ES-I3 (cell line): ENCODE measurements around the gene UNC80.

Experiments
- H3K36me3 ChIP-seq: 2 replicates; pipeline ENCODE4 v1.6.1; 2013; ENCODE audit warnings: mild to moderate bottlenecking, low read length, control low read depth, moderate library complexity; ENCODE audit not compliant: insufficient read depth
- H3K4me1 ChIP-seq: 2 replicates; pipeline ENCODE4 v1.6.1; 2013; ENCODE audit warnings: mild to moderate bottlenecking, control low read depth, low read length; ENCODE audit not compliant: insufficient read depth
- H3K9ac ChIP-seq: 2 replicates; pipeline ENCODE4 v1.6.1; 2013; ENCODE audit warnings: low read depth, mild to moderate bottlenecking, low read length, moderate library complexity
- H3K9me3 ChIP-seq: 2 replicates; pipeline ENCODE4 v1.6.1; 2013; ENCODE audit warnings: mild to moderate bottlenecking, low read length, moderate library complexity; ENCODE audit not compliant: control insufficient read depth, insufficient read depth

The UNC80 gene

GRCh38 chr2:209985874-209986273, 214.2 kb downstream of the UNC80 start:
- H3K9me3 ChIP-seq = no peaks in the 10 kb centered on the region
- no peak overlapping the region for H3K9ac ChIP-seq
- no peaks in the 10 kb centered on the region for H3K4me1 ChIP-seq
- H3K36me3 ChIP-seq = no peaks in the 10 kb centered on the region

GRCh38 chr2:209986415-209986814, 214.8 kb downstream of the UNC80 start:
- H3K4me1 ChIP-seq = no peaks in the 10 kb centered on the region
- no peaks in the 10 kb centered on the region for H3K9me3 ChIP-seq
- no peaks in the 10 kb centered on the region for H3K36me3 ChIP-seq
- no peak overlapping the region for H3K9ac ChIP-seq

DNA sequence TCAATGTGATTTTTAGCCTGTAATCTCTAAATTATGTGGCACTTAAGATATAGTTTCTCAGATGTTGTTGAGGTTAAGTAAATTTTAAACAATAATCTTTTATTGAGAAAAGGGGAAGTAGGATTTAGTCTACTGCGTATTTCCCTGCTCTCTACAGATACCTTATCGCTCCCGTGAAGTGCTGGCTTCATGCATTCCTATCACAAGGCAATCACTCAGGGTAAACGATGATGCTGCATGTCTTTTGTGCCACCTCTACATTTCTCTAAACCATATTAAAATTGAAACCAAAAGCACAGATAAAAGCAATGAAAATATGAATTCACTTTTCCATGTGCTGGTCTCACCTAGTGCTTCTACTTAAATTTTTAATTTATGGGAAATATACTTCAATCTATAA, 216.4 kb downstream of the UNC80 start:
- Histone ChIP-seq H3K9ac (no peak overlapping the region), H3K9me3 (no peaks in the 10 kb centered on the region), H3K36me3 (no peaks in the 10 kb centered on the region), H3K4me1 (no peaks in the 10 kb centered on the region)

- Histone ChIP-seq H3K9ac (no peak overlapping the region), H3K36me3 (no peaks in the 10 kb centered on the region), H3K9me3 (no peaks in the 10 kb centered on the region), H3K4me1 (no peaks in the 10 kb centered on the region)
Observed at GRCh38 chr2:209990838-209991237, 219.2 kb downstream of the UNC80 start.

DNA sequence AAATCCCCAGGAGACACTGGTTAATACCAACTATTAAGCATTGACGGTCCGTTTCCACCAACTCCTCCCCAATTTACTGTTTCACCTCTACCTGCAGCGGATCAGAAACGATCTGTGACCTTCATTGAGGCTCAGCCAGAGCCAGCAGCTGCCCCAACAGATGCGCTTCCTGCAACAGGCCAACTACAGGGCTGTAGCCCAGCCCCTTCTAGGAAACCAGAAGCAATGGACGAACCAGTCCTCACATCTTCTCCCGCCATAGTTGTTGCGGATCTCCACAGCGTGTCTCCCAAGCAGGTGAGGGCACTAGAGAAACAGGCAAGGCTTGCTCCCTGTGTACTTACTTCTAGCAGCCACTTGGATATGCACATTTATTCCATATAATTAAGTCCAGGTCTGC, 222.3 kb downstream of the UNC80 start:
- Histone ChIP-seq H3K9ac (no peak overlapping the region), H3K36me3 (no peaks in the 10 kb centered on the region), H3K9me3 (no peaks in the 10 kb centered on the region), H3K4me1 (no peaks in the 10 kb centered on the region)

DNA sequence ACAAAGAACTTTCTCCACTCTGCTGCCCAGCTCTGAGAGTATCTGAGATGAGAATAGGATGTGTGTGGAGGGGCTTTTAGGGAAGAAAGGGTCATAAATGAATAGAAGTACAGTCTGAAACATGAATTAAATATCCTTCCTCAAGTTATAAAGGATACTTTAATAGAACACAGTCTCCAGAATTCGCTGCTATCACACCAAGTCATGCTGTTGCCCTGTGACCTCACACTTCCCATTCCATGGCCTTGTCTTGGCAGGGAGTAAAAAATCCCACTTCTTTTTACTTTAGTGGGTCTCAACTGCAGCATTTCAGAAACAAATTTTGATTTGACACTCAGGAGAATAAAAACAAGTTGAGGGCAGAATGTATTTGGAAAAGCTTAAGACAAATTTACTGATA, 227.0 kb downstream of the UNC80 start:
- Histone ChIP-seq H3K36me3 (no peaks in the 10 kb centered on the region), H3K4me1 (peaks cover 9% of the 10 kb centered on the region; the same call in 1 of the 2 replicates), H3K9me3 (no peaks in the 10 kb centered on the region), H3K9ac (no peak overlapping the region)

DNA sequence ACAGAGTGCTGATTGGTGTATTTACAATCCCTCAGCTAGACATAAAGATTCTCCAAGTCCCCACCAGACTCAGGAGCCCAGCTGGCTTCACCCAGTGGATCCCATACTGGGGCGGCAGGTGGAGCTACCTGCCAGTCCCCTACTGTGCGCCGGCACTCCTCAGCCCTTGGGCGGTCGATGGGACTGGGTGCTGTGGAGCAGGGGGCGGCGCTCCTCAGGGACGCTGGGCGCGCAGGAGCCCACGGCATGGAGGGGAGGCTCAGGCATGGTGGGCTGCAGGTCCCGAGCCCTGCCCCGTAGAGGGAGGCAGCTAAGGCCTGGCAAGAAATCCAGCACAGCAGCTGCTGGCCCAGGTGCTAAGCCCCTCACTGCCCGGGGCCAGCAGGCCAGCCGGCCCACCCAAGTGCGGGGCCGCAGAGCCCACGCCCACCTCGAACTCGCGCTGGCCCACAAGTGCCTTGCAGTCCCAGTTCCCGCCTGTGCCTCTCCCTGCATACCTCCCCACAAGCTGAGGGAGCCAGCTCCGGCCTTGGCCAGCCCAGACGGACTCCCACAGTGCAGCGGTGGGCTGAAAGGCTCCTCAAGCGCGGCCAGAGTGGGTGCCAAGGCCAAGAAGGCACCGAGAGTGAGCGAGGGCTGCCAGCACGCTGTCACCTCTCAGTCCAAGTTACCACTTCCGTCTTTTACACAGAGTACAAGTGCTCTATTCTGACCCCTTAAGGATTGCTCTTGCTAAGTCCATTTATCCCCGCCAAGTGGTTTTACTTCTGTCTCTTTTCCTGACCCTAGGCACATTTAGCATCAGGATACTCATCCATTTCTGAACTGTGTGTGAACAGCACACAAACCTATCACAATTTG, 229.1 kb downstream of the UNC80 start:
- peaks cover 15% of the 10 kb centered on the region for H3K4me1 ChIP-seq
- H3K36me3 ChIP-seq = no peaks in the 10 kb centered on the region; the same call in 1 of the 2 replicates
- H3K9ac ChIP-seq = no peak overlapping the region
- H3K9me3 ChIP-seq = no peaks in the 10 kb centered on the region

- H3K9ac ChIP-seq = peak within 1 kb of the TSS; percentile 97
- H3K9me3 ChIP-seq = no peaks in the 10 kb centered on the region
- peaks cover 15% of the 10 kb centered on the region for H3K4me1 ChIP-seq
- no peaks in the 10 kb centered on the region; the same call in 1 of the 2 replicates for H3K36me3 ChIP-seq
Observed at GRCh38 chr2:210002158-210003157, 230.8 kb downstream of the UNC80 start, which contains the start of gene RPE. Gene RPE (plus strand): TSS chr2:210002638. CDS start chr2:210002662, 24 bp downstream.

GRCh38 chr2:210003359-210003758, 231.7 kb downstream of the UNC80 start:
- peaks cover 15% of the 10 kb centered on the region for H3K4me1 ChIP-seq
- H3K9ac ChIP-seq = peak overlapping the region; percentile 97

GRCh38 chr2:210004881-210005280, 233.2 kb downstream of the UNC80 start:
- Histone ChIP-seq H3K9me3 (no peaks in the 10 kb centered on the region), H3K4me1 (peaks cover 15% of the 10 kb centered on the region), H3K36me3 (peaks cover 5% of the 10 kb centered on the region), H3K9ac (no peak overlapping the region)

More at GRCh38 chr2:210003359-210003758, 231.7 kb downstream of the UNC80 start:
- Histone ChIP-seq H3K9me3 (no peaks in the 10 kb centered on the region), H3K36me3 (no peaks in the 10 kb centered on the region; the same call in 1 of the 2 replicates)

DNA sequence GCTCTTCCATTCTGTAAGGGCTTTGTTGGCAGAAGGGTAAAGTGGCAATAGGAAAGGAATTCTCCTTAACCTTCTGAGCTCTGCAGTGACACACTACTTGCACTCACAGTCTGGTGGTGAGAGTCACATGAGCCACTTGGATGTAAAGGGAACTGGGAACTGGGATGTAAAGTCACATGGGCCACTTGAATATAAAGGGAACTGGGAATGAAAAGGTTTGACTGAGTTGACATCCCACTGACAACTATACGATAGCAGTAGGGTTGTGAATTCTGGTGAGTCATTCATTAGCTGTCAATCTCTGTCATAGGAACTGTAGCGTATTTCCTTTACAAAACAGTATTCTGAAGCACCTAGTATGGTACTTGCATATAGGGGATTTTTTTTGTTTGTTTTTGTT, 236.3 kb downstream of the UNC80 start:
- Histone ChIP-seq H3K9ac (no peak overlapping the region), H3K9me3 (no peaks in the 10 kb centered on the region), H3K36me3 (peaks cover 10% of the 10 kb centered on the region), H3K4me1 (peaks cover 10% of the 10 kb centered on the region; the same call in 1 of the 2 replicates)

DNA sequence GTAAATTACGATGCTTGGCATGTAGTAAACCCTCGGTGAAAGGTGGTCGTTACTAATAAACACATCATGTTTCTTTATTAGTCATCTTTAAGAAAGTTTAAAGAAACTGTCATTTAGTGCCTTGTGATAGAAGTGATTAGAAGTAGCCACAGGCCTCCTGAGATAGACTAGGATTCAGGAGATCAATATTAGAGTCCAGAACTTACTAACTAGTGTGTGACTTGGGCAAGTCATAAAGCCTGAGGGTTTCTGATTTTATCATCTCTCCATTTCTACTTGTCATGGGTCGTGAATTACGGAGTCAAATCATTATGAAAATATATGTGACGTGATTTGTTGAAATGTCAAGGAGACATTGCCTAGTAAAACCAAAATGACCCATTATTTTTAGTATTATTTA, 237.5 kb downstream of the UNC80 start:
- H3K9ac ChIP-seq = no peak overlapping the region
- peaks cover 10% of the 10 kb centered on the region for H3K36me3 ChIP-seq

DNA sequence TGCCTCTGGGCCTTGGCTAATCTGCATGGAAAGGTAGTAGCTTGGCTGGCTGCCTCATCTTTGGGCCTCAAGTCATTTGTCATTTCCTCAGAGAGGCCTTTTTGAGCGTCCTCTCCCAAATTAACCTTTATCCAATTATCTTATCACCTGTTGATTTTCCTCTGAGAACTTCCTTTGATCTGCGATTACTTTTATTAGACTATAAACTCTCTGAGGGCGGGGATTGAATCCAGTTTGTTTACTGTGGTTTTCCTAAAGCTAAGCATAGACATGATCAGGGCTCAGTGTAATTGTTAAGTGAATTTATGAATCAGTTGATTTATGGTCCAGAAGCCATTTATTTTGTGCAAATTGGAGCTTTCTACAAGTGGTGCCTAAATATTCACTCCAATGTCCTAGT, 238.3 kb downstream of the UNC80 start:
- Histone ChIP-seq H3K9ac (no peak overlapping the region), H3K9me3 (no peaks in the 10 kb centered on the region), H3K36me3 (peaks cover 10% of the 10 kb centered on the region), H3K4me1 (no peaks in the 10 kb centered on the region)

More for the DNA sequence above, 237.5 kb downstream of the UNC80 start:
- H3K9me3 ChIP-seq = no peaks in the 10 kb centered on the region
- peaks cover 3% of the 10 kb centered on the region; the same call in 1 of the 2 replicates for H3K4me1 ChIP-seq

GRCh38 chr2:210020138-210020537, 248.5 kb downstream of the UNC80 start:
- peaks cover 20% of the 10 kb centered on the region for H3K36me3 ChIP-seq
- H3K9ac ChIP-seq = no peak overlapping the region
- H3K4me1 ChIP-seq = no peaks in the 10 kb centered on the region
- no peaks in the 10 kb centered on the region for H3K9me3 ChIP-seq
